Activated CD8-positive, alpha-beta memory T cell treated with anti-CD3 and anti-CD28 coated beads, Interleukin-2, amount 50 U/mL, for 1 hour (primary cell): Measurements from ENCODE around the gene BUB3.

Experiments
- DNase-seq: peaks from one replicate; pipeline ENCODE4 v3.0.0-alpha.2; 2020; ENCODE audit errors: extremely low read depth

BUB3 gene

DNA sequence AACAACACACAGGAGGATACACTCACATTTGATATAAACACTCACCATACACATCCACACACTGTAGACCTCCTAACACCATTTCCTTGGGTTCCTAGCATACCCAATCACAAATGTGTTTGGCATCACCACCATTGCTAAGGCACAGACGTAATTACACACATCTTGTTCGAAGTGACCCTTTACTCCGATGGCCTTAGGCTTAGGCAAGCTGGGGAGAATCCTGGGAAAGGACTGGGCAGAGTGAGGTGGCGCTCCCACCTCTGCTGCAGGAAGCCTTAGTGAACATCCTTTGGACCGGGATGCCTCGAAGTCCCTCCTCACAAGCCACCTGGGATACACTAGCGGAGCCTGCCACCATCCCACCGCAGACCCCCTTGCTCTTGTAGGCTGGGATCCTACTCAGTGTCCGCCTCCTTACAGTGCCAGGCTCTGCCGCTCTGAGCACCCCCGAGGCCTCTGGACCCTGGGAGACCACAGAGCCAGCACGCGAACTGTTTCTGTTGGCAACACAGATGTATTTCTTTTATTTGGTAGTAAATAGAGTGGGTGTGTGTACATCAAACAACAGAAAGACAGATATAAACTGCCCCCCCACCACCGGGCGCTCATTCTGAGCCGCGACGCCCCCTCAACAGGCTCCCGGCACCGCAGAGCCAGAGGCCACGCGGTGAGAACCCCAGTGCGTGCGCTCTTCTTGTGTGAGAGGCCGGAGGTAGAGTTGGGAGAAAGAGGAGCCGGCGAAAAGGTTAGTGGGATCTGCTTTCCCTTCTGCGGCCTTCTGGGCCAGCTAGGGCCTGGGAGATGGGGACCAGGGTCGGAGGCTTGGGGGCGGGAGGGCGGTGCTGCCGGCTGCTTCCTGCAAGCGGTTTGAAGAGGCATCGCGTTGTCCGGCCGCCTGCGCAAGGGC is 12.2 kb upstream of the BUB3 start:
- DNase-seq, result no peak

GRCh38 chr10:123142701-123143161 is 11.5 kb upstream of the BUB3 start:
- no peak for DNase-seq

- DNase-seq, result no peak
Observed at GRCh38 chr10:123143162-123143824, 10.9 kb upstream of the BUB3 start.

DNA sequence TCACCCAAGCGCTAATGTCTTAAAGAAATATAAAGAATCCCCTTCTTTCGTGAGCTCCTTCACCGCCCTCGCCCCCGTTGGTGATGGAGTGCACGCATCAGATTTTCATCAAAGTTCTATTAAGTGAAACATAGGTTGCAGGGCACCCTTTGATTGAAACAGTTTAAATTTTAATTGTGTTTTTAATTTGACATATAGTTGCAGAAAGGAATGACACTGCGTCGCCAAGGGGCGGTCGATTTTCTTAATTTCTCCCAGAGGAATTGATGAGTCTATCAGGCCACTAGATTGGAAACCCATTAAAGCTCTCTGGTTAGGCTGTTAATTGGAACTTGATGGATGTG is 10.4 kb upstream of the BUB3 start:
- no peak for DNase-seq

DNA sequence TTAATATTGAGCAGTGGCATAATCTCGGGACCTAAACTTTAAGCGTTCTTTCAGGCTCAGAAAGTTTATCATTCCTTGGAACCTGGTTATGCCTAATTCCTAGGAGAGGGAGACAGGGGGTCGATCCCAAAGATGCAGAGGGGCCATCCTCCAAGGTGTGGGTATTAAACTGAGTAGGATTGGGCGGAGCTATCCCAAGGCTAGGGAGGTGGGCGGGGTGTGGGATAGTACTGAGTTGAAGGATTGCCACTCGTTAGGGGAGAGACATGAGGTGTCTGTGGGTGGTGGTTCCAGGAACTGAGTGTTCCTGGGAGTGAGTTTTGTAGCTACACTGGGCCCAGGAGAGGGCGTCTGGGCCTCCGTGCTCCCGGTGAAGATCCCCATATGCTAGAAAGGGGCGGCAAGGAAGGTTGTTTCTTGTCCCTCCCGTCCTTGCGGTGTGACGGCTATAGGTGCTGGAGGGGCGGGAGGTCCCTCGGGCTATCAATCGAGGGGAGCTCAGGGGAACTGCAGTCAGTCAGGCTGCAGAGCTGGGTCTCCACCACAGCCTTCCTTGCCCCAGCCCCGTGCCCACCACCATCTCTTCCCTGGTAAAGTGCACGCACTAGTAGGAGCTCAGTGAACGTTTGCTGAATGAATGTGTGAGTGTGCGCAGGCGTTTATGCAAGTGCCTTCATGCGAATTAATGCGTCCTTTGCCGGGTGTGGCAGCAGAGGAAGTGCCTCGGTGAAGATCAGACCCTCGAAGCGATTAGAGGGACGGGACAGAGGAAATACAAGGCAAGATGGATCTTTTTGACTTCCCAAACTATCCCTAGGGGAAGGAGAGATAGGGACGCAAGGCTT is 9.3 kb upstream of the BUB3 start:
- DNase-seq, result no peak

GRCh38 chr10:123145542-123146012 is 8.6 kb upstream of the BUB3 start:
- no peak for DNase-seq

- DNase-seq, result no peak
Observed at GRCh38 chr10:123146013-123146893, 7.9 kb upstream of the BUB3 start.

DNA sequence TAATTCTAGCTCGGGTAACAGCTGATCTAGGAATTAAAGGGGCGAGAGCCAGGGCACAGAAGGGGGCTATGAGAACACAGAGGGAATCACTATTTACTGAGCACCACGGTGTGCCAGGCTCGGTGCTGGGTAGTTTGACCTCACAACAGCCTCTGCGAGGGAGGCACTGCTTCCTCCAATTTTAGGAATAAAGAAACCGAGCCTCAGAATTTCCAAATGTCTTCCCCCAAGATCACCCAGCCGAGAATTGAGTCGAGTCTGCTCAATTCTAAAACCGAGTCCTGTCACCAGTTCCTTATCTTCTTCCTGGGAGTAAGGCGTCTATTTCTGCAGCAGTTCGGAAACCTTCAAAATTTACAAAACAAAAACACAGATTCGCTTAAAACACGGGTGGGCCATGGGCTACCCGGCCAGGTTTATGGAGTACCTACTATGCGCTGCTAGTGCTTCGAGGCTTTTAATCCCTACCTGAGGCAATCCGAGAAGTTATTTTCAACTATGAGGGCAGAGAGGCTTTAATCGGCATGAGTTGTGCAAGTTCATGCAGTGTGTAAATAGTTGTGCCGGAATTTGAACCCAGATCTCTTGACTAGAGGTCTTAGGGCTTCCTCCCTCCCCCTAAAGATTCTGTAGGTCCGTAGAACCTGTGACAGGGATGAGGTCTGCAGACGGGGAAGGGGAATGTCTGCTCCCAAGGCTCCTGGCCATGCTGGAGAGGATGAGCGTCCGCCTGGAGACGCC is 7.1 kb upstream of the BUB3 start:
- no peak for DNase-seq

DNA sequence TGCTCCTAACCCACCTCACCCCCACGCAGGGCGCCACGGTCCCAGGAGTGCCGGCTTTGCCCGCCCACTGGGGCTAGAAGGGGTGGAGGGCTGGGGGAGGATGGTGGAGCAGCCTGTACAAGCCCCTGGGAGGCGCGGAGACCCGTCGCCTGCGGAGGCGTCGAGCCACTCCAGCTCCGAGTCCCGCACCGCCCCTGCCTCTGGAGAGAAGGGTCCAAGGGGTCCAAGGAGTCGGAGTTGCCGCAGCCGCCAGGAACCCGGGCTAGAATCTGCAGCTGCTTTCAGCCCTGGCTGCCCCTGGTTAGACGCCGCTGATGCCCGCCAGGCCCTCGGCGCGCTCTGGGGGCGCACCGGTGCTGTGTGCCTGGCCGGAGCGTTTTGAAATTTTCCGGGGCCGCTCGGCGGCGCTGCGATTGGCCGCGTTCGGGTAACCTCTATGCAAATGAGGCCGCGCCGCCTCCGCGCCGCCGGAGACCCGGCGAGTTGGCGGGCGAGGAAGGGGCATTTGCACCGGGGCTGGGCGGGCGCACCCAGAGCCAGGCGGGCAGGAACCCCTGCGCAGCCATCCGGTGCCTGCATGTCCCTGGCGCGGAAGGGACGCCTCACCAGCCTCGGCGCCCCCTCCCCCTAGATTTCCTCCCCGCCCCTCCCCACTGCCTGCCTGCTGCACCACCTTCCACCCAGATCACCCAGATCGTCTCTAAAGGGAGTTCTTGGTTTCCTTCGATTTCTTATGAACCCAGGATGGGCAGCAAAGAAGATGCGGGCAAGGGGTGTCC is 6.4 kb upstream of the BUB3 start, which contains the start of gene HMX2:
HMX2 (plus strand) TSS at position 502 of the 779 bp plus-strand sequence; CDS start at position 745, 243 bp downstream.
- DNase-seq, result no peak

GRCh38 chr10:123148414-123149161 is 5.6 kb upstream of the BUB3 start:
- DNase-seq, result no peak

GRCh38 chr10:123149162-123149567 is 5.0 kb upstream of the BUB3 start:
- DNase-seq, result no peak

GRCh38 chr10:123149568-123150270 is 4.5 kb upstream of the BUB3 start:
- no peak for DNase-seq

DNA sequence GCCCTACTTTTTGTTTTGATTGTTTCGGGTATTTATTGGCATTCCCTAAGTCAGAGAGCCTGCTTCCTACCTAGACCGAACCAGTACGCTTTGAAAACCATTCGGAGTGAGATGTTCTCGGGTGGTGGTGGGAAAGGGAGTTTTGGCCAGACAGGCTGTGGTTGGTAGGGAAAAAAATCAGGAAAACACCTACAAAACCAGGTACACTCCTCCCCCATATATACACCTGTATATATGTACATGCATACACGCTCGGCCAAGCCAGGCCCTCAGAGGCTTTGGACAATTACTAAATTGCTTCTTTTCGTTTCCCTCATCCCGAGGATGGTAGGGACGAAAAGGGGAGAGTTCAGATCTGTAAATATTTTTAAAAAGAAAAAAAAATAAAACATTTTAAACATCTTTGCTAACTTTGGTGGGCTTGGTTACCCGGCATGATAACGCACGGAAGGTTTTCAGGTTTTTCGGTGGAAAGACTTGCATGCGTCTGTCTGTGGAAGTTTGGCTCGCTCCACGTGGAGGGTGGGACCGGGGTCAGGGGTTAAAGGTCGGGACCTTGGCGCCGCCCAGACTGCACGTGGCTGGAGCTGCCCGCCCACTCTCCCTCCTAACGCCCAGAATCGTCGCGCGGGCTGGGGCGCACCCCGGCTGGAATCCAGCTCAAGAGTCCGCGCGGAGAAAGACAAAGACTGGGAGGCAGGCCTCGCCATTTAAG is 3.8 kb upstream of the BUB3 start:
- DNase-seq, result no peak

GRCh38 chr10:123150986-123151736 is 3.0 kb upstream of the BUB3 start:
- no peak for DNase-seq

GRCh38 chr10:123151737-123152135 is 2.5 kb upstream of the BUB3 start:
- no peak for DNase-seq

DNA sequence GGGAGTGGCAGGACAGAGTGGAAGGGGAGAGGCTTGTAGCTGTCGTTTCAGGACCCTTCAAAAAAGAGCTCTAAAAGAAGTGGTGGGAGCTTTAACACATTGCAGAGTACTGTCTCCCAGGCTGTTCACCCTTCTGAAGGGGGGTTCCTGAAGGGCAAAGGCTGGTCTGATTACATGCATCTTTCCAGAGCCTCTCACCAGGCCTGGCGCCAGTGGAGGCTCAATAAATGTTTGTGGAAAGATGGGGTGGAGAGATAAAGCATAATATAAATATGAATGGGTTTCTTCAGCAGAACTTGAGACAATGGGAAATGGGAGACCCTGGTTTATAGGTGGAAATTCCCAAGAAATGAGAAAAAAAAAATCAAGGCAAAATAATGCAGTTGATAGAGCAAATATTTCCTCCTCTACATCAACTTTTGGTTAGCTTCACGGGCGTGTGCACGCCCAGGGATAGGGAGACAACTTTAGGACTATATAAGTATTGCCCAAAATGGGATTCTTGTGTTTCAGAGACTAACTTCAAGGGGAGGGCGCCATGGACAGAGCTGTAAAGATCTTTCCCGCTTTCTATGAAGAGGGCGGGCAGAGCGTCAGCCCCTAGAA is 613 bp upstream of the BUB3 start:
- DNase-seq, result no peak
